Measurements from ENCODE around the gene ABCF2.

- TF ChIP-seq CTCF (IDR thresholded peaks at IDR 0.05 in 2 of 3, conservative IDR thresholded peaks at IDR 0.05 in 1 of 3; ENCODE audit: control insufficient read depth in 2 of 3, extremely low read depth in 1 of 3, insufficient read depth in 1 of 3, low read depth in 3 of 3, low read length in 3 of 3), result no peak
- no peak for TF ChIP-seq POLR2AphosphoS5 (IDR thresholded peaks at IDR 0.05; ENCODE audit: low read length)
- TF ChIP-seq BHLHE40 (IDR thresholded peaks at IDR 0.05; ENCODE audit: borderline replicate concordance in 1 of 2, low read depth in 2 of 2, low read length in 1 of 2), result no peak
- TF ChIP-seq CBX5 (IDR thresholded peaks at IDR 0.05; ENCODE audit: low read depth), result no peak
- no peak for TF ChIP-seq CREM (IDR thresholded peaks at IDR 0.05; ENCODE audit: low read depth)
- no peak for TF ChIP-seq REST (IDR thresholded peaks at IDR 0.05; ENCODE audit: low read depth, low read length)
- no peak for TF ChIP-seq NR2C2 (IDR thresholded peaks at IDR 0.05; ENCODE audit: borderline replicate concordance, control insufficient read depth, insufficient read length, low read depth)
- TF ChIP-seq TARDBP (IDR thresholded peaks at IDR 0.05; ENCODE audit: borderline replicate concordance), result no peak
- TF ChIP-seq NFIC (IDR thresholded peaks at IDR 0.05; ENCODE audit: low read depth, low read length), result no peak
- TF ChIP-seq POLR2A (IDR thresholded peaks at IDR 0.05; ENCODE audit: low read depth, low read length), result no peak
- TF ChIP-seq TCF7 (IDR thresholded peaks at IDR 0.05; ENCODE audit: borderline replicate concordance), result no peak
- no peak for TF ChIP-seq JUND (IDR thresholded peaks at IDR 0.05; ENCODE audit: low read depth, low read length)
- TF ChIP-seq ZNF24 (IDR thresholded peaks at IDR 0.05), result no peak
- TF ChIP-seq PKNOX1 (IDR thresholded peaks at IDR 0.05), result no peak
Observed at GRCh38 chr7:151248346-151249033, 21.5 kb upstream of the ABCF2 start, which contains the start of gene SMARCD3.
